Left kidney (tissue), 1 donor: ENCODE measurements around the gene CLDN14. TPM values are rescaled to one million over a fixed set of nuclear protein-coding genes. Genes with fewer than 3 reads are reported as not detected.

Experiments
- polyA plus RNA-seq: library from polyadenylated mRNA; unstranded; fragments of 120-200 nt; gene quantifications from one replicate; pipeline ENCODE4 v1.2.1, GENCODE V29; 2013; ENCODE audit not compliant: insufficient read length

Gene CLDN14
- polyA plus RNA-seq, 1 donor = 1.6 TPM

Other genes starting within 250 kb of the CLDN14 start
- gene MORC3, start 159.9 kb downstream of the CLDN14 start, polyA plus RNA-seq = 44.9 TPM
- gene CHAF1B, start 94.7 kb downstream of the CLDN14 start, polyA plus RNA-seq = 11.4 TPM
- 26.9 TPM for gene SIM2, start 219.0 kb upstream of the CLDN14 start, polyA plus RNA-seq